Small intestine (tissue), 7 donors: Measurements from ENCODE around the gene ZNF91. TPM values are rescaled to one million over a fixed set of nuclear protein-coding genes. Genes with fewer than 3 reads are reported as not detected.
"Not testable (repeated sequence)": the region's sequence is repeated elsewhere in the genome, so short reads cannot be mapped to it uniquely, and the experiment has no call there.

Experiments
- DNase-seq, 2 donors: peaks; one replicate each; pipeline versions ENCODE4 v3.0.0 to v3.0.0-alpha.2; 2013
- FAIRE-seq: peaks from 2 replicates; lab custom pipeline; 2012; peaks lifted over from hg19 to GRCh38; lab: Jason Lieb, UNC
- H3K27ac ChIP-seq, 3 donors: one replicate each; pipeline ENCODE4 v1.5.1; 2013; ENCODE audit warnings: low read length in 2 of 3, mild to moderate bottlenecking in 2 of 3, control low read depth in 1 of 3, inconsistent platforms in 1 of 3, low read depth in 1 of 3, moderate library complexity in 1 of 3
- H3K27me3 ChIP-seq, 3 donors: one replicate each; pipeline ENCODE4 v1.6.1; 2013; ENCODE audit warnings: low read length in 3 of 3, inconsistent platforms in 1 of 3; ENCODE audit not compliant: control insufficient read depth in 3 of 3, insufficient read depth in 3 of 3
- H3K36me3 ChIP-seq, 3 donors: one replicate each; pipeline ENCODE4 v1.6.1; 2013; ENCODE audit warnings: low read length in 3 of 3, inconsistent platforms in 1 of 3, low read depth in 1 of 3, mild to moderate bottlenecking in 1 of 3, moderate library complexity in 1 of 3; ENCODE audit not compliant: control insufficient read depth in 3 of 3, insufficient read depth in 2 of 3
- H3K4me1 ChIP-seq, 3 donors: one replicate each; pipeline ENCODE4 v1.6.1; 2013; ENCODE audit warnings: low read length in 2 of 3, inconsistent platforms in 1 of 3, low read depth in 1 of 3, mild to moderate bottlenecking in 1 of 3, moderate library complexity in 1 of 3; ENCODE audit not compliant: control insufficient read depth in 3 of 3, insufficient read depth in 2 of 3
- H3K4me3 ChIP-seq, 3 donors: one replicate each; pipeline ENCODE4 v1.5.1; 2013; ENCODE audit warnings: low read length in 3 of 3, control low read depth in 1 of 3, inconsistent platforms in 1 of 3, low read depth in 1 of 3, mild to moderate bottlenecking in 1 of 3, moderate library complexity in 1 of 3
- H3K9me3 ChIP-seq, 2 donors: one replicate each; pipeline ENCODE4 v1.6.1; 2013; ENCODE audit warnings: low read depth in 1 of 2, low read length in 1 of 2; ENCODE audit not compliant: control insufficient read depth in 2 of 2, insufficient read depth in 1 of 2
- WGBS, 3 donors: extraction: QIAGEN DNeasy Blood & Tissue Kit; methylation state at CpG; one replicate each; pipeline ENCODE4 v1.1.7; 2013; 5-methylcytosine and 5-hydroxymethylcytosine counted together
- polyA plus RNA-seq, 4 donors: library from polyadenylated mRNA; stranded (reverse) in 3 of 4; unstranded in 1 of 4; fragments of 200-250 nt in 3 of 4; fragments of 120-200 nt in 1 of 4; gene quantifications; one replicate each; pipeline versions ENCODE4 v1.2.1 to v1.2.3, GENCODE V29; 2013
- donor health status: healthy with polysubstance abuse.
- donor health status: control.
- donor health status: control.
- donor health status: Bipolar disorder and iron deficiency.
- donor health status: healthy.

The ZNF91 gene
- polyA plus RNA-seq, 4 donors, result 12.4 to 64.8 (median 16.1) TPM

DNA sequence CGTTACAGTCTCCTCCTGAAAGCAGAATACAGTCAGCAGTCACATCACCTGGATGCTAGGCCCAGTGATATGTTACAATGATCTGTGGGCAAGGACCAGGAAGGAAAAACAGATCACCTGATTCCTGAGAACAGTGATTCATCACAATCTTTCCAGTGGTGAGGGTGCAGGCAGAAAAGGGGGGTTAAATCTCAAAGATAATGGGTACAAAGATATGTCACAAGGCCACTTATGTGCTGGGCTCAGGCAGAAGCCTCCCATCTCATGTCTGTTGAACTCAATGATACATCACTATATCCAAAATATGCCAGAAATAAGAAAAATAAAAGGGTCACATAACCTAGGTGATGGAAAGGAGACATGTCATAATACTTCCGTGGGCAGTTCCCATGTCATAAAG is 10.8 kb upstream of the ZNF91 start:
- H3K9me3 ChIP-seq, result peaks cover 0 to 4% of the 10 kb centered on the region in 2 donors
- H3K27me3 ChIP-seq, result no peaks in the 10 kb centered on the region
- H3K4me3 ChIP-seq, result no peak overlapping the region
- FAIRE-seq (no peak), DNase-seq (peak; percentile 36 to 64)
- H3K27ac ChIP-seq, result peak overlapping the region; percentile 60 to 72 (median 71)
- H3K36me3 ChIP-seq, result no peaks in the 10 kb centered on the region
- WGBS, 3 donors, result 59 to 70% (median 70%) methylated on average over 2 of the region's 2 CpGs
- peaks cover 7 to 80% (median 24%) of the 10 kb centered on the region in 3 donors for H3K4me1 ChIP-seq

DNA sequence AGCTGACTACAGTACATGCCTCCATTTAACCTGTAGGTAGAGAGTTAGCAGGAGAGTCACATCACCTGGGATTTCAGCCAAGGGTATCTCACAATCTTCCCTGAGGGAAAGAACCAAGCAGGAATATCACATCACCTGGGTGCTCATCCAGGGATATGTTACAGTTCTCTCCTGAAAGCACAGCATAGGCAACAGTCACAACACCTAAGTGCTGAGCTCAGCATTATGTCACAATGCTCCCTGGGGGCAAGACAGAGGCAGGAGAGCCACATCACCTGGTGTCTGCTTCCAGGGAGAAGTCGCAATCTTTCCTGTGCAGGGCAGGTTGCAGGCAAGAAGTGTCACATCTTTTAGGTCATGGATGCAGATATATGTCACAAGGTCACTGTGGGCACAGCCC is 9.4 kb upstream of the ZNF91 start:
- peaks cover 0 to 4% of the 10 kb centered on the region in 2 donors for H3K9me3 ChIP-seq
- no peak for FAIRE-seq
- H3K4me1 ChIP-seq, result peaks cover 5 to 82% (median 28%) of the 10 kb centered on the region in 3 donors
- peaks cover 0 to 1% (median 0%) of the 10 kb centered on the region in 3 donors for H3K36me3 ChIP-seq
- 92 to 98% (median 95%) methylated on average over 1 of the region's 1 CpG for whole genome bisulfite sequencing, 3 donors
- DNase-seq, result no peak
- H3K4me3 ChIP-seq, result no peak overlapping the region
- peak overlapping the region in 1 of 3 donors; percentile 91 for H3K27ac ChIP-seq
- no peaks in the 10 kb centered on the region for H3K27me3 ChIP-seq

DNA sequence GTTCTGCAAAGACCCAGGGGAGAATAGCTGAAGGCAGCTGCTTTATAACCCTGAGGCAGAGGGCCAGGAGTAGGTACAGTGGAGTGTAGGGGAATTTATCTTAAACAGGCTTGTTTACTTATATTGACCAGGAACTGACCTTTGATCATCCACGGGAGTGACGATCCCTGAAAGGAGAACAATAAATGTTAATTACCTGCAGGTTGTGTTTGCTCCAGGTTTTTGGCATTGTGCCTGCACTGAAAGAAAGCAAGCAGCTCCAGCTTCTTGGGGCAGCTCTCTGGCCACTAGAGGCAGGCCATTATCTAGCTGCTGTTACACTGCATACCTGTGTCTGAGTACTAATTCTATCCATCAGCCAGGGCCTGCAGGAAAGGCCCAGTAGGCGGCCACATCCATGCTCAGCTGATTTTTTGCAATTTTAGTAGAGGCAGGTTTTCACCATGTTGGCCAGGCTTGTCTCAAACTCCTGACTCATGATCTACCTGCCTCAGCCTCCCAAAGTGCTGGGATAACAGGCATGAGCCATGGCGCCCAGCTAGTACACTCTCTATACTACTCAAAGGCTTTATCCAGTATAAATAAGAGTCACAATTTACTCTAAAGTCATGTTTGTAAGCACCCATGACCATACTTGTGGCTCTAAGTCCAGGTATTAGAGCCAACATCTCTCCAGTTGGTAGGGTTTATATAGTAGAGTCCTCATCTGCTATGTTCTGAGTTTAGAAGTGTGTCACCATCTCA is 8.5 kb upstream of the ZNF91 start:
- H3K9me3 ChIP-seq, result no peaks in the 10 kb centered on the region
- peak overlapping the region; percentile 57 to 91 (median 80) for H3K27ac ChIP-seq
- DNase-seq, result peak; percentile 96 to 99
- H3K4me3 ChIP-seq, result no peak overlapping the region
- WGBS, 3 donors, result 26 to 59% (median 43%) methylated on average over 4 of the region's 4 CpGs
- peak; percentile 39 for FAIRE-seq
- H3K36me3 ChIP-seq, result peaks cover 0 to 3% (median 0%) of the 10 kb centered on the region in 3 donors
- peaks cover under 1 to 76% (median 25%) of the 10 kb centered on the region in 3 donors for H3K4me1 ChIP-seq
- no peaks in the 10 kb centered on the region for H3K27me3 ChIP-seq

DNA sequence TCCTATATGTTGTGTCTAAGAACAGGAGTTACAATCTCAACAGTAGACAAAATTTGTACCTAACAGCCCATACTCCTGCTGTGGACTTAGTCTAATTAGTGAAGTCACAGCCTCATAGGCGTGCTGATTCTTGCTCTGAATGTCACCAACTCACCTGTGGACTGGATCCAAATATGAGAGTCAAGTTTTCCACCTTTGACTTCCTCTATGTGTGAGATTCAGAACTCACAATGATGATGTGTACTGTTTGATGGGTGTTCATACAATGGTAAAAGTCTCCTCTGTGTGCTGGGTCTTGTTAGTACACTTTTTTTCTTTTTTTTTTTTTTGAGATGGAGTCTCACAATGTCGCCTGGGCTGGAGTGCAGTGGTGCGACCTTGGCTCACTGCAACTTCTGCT is 7.8 kb upstream of the ZNF91 start:
- WGBS, 3 donors, result 20 to 56% (median 35%) methylated on average over 3 of the region's 3 CpGs
- no peak for FAIRE-seq

DNA sequence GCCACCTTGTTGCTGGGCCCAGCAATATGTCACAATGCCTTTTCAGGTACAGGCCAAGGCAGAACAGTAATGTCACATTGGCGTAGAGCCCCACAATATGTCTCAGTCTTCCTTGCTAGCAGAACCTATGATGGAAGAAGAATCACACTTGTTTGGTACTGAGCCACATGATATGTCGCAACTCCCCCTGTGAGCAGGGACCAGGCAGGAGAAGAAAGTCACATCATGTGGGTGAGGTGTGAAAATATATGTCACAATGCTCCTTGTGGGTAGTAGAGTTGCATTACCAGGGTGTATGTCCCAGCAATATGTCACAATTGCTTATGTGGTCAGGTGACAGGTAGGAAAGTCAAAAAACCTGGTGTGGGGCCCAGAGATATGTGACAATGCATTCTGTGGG is 7.1 kb upstream of the ZNF91 start:
- DNase-seq, result peak in 1 of 2 donors; percentile 66
- peak overlapping the region; percentile 80 to 91 (median 83) for H3K27ac ChIP-seq

More for the DNA sequence above, 7.8 kb upstream of the ZNF91 start:
- H3K9me3 ChIP-seq, result no peaks in the 10 kb centered on the region
- peaks cover 0 to 3% (median 0%) of the 10 kb centered on the region in 3 donors for H3K36me3 ChIP-seq
- H3K4me3 ChIP-seq, result no peak overlapping the region
- peak; percentile 58 to 81 for DNase-seq
- peaks cover 0 to 76% (median 25%) of the 10 kb centered on the region in 3 donors for H3K4me1 ChIP-seq
- no peaks in the 10 kb centered on the region for H3K27me3 ChIP-seq
- peak overlapping the region; percentile 80 to 91 (median 83) for H3K27ac ChIP-seq

DNA sequence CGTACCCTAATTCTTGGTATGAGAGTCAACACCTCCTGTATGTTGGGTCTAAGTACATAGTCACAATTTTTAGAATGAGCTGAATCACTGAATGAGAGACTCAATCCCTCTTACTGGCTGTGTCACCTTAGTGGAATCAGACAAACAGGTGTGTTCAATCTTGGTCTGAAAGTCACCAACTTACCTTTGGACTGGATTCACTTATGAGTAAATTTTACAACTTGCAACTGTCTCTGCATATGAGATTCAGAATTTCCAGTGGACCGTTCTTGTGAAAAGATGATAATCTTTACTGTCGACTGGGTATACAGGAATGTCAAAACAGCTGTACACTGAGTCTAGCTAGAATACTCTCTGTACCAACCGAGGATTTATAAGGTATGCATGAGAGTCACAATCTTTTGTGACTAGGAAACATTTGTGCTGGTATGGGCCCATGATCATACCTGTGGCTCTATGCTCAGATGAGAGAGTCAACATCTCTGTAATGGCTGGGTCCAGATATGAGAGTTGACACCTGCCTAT is 5.9 kb upstream of the ZNF91 start:
- H3K27me3 ChIP-seq, result no peaks in the 10 kb centered on the region
- peaks cover 0 to 3% (median 0%) of the 10 kb centered on the region in 3 donors for H3K36me3 ChIP-seq
- no peak overlapping the region for H3K4me3 ChIP-seq
- peak overlapping the region in 2 of 3 donors; percentile 83 to 91 for H3K27ac ChIP-seq
- FAIRE-seq, result no peak
- DNase-seq, result peak; percentile 74 to 76
- peaks cover 0 to 61% (median 21%) of the 10 kb centered on the region in 3 donors for H3K4me1 ChIP-seq
- no peaks in the 10 kb centered on the region for H3K9me3 ChIP-seq
- 30 to 70% (median 44%) methylated on average over 4 of the region's 4 CpGs for WGBS, 3 donors

More for the DNA sequence above, 7.1 kb upstream of the ZNF91 start:
- Histone ChIP-seq H3K9me3 (no peaks in the 10 kb centered on the region), H3K27me3 (no peaks in the 10 kb centered on the region), H3K4me3 (no peak overlapping the region), H3K4me1 (peaks cover 0 to 70% (median 21%) of the 10 kb centered on the region in 3 donors), H3K36me3 (peaks cover 0 to 3% (median 0%) of the 10 kb centered on the region in 3 donors)
- 93 to 95% (median 93%) methylated on average over 2 of the region's 2 CpGs for WGBS, 3 donors
- FAIRE-seq, result no peak

DNA sequence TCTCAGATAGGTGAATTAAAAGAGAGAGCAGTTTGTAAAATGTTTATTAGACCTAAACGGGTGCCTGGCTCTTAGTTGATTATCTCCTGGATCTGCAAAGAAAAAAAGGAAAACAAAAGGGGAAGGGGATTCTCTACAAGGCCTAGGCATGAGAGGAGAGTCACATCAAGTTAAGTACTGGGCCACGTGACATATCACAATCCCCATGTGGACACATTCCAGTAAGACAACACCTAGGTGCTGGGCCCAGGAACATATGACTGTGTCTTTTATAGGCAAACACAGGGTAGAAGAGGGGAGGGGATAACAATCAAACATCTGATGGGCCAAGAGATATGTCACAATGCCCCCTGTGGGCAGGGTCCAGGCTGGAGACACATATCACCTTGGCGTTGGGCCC is 4.2 kb upstream of the ZNF91 start:
- no peaks in the 10 kb centered on the region for H3K9me3 ChIP-seq
- DNase-seq (no peak), FAIRE-seq (no peak)
- no peak overlapping the region for H3K4me3 ChIP-seq
- peaks cover 0 to 50% (median 21%) of the 10 kb centered on the region in 3 donors for H3K4me1 ChIP-seq
- H3K36me3 ChIP-seq, result peaks cover 0 to 3% (median 0%) of the 10 kb centered on the region in 3 donors
- WGBS, 3 donors, result 91 to 93% (median 92%) methylated on average over 3 of the region's 3 CpGs
- no peaks in the 10 kb centered on the region for H3K27me3 ChIP-seq
- H3K27ac ChIP-seq, result peak overlapping the region in 1 of 3 donors; percentile 91

DNA sequence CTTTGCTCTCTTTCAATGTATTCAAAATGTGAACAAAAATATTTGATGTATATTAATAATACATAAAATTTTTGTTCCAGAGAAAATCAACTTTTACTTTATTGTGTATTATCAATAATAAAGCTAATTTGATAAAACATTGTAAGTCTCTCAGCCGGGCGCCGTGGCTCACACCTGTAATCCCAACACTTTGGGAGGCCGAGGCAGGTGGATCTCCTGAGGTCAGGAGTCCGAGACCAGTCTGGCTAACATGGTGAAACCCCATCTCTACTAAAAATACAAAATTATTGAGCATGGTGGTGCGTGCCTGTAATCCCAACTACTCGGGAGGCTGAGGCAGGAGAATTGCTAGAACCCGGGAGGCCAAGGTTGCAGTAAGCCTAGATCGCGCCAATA is 449 bp upstream of the ZNF91 start:
- DNase-seq, FAIRE-seq, H3K27me3 ChIP-seq, H3K4me3 ChIP-seq, H3K9me3 ChIP-seq, H3K36me3 ChIP-seq: not testable (repeated sequence)
- Histone ChIP-seq H3K4me1 (peaks cover 5 to 23% (median 14%) of the 10 kb centered on the region in 3 donors), H3K27ac (peak overlapping the region in 1 of 3 donors; percentile 57)
- WGBS, 3 donors, result 64 to 82% (median 70%) methylated on average over 10 of the region's 10 CpGs
